Coronary artery (tissue), 2 donors: ENCODE measurements around the gene NPIPB4.
"Not testable (repeated sequence)": the region's sequence is repeated elsewhere in the genome, so short reads cannot be mapped to it uniquely, and the experiment has no call there.

Experiments used
- DNase-seq: peaks from one replicate; pipeline ENCODE4 v3.0.0-alpha.2; 2017; ENCODE audit warnings: low spot score
- H3K27ac ChIP-seq, 2 donors: fragments of 200-600 bp; sonication (generic); one replicate each; pipeline ENCODE4 v1.5.1; 2016 to 2019
- H3K4me3 ChIP-seq: fragments of 200-600 bp; sonication (generic); 2 replicates; pipeline ENCODE4 v1.5.1; 2016; ENCODE audit warnings: mild to moderate bottlenecking, moderate library complexity

NPIPB4 gene

GRCh38 chr16:21793310-21793709, 64.2 kb downstream of the NPIPB4 start:
- DNase-seq, H3K4me3 ChIP-seq, H3K27ac ChIP-seq: not testable (repeated sequence)

GRCh38 chr16:21790506-21790905, 67.0 kb downstream of the NPIPB4 start:
- DNase-seq, H3K27ac ChIP-seq, H3K4me3 ChIP-seq: not testable (repeated sequence)
